A549 treated with AZD9567 at 1 μM for 4 hours (cell line): ENCODE data around the gene PAX1. TPM values are rescaled to one million over a fixed set of nuclear protein-coding genes. Genes with fewer than 3 reads are reported as not detected.

Source experiments
- total RNA-seq: library from RNA; stranded (reverse); fragments of 200-300 nt; extraction: Qiagen RNA extraction; gene quantifications from 5 replicates; pipeline ENCODE4 v1.2.3, GENCODE V29; 2022; ENCODE audit not compliant: insufficient read depth

PAX1 gene
- total RNA-seq: 0.04 to 0.06 TPM in 2 of 5 replicates, not detected in the others

GRCh38 chr20:21705575-21706260 lies at the start of gene PAX1:
PAX1 (plus strand) TSS chr20:21705664; CDS start chr20:21705713, 49 bp downstream.

Other genes with a start within 250 kb of the PAX1 start
- 0.03 TPM in 1 of 5 replicates, not detected in the others for gene NKX2-2, start 191.6 kb upstream of the PAX1 start, total RNA-seq